ENCODE measurements around the gene PXN.

DNA sequence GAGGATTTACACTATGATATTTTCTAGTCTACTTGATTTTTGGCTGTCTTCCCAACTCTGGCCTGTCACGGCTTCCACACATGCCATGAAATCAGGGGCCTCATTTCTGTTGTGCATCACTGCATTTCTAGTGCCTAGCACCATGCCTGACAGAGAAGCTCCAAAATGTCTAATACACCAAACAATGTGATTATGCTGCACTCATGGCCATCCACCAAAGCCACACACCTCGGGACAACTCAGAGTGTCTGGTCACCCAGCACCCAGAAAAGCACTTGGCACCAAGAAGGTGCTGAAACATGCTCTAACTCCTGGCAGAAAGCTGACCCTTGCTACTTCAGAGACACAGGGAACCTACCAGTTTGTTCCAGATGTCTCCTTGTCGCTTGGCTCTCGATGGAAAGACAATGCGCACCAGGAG lies 82.3 kb downstream of the PXN start:
- TF ChIP-seq, protein P1, sequence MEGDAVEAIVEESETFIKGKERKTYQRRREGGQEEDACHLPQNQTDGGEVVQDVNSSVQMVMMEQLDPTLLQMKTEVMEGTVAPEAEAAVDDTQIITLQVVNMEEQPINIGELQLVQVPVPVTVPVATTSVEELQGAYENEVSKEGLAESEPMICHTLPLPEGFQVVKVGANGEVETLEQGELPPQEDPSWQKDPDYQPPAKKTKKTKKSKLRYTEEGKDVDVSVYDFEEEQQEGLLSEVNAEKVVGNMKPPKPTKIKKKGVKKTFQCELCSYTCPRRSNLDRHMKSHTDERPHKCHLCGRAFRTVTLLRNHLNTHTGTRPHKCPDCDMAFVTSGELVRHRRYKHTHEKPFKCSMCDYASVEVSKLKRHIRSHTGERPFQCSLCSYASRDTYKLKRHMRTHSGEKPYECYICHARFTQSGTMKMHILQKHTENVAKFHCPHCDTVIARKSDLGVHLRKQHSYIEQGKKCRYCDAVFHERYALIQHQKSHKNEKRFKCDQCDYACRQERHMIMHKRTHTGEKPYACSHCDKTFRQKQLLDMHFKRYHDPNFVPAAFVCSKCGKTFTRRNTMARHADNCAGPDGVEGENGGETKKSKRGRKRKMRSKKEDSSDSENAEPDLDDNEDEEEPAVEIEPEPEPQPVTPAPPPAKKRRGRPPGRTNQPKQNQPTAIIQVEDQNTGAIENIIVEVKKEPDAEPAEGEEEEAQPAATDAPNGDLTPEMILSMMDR (IDR thresholded peaks at IDR 0.05): no peak
- no peak for TF ChIP-seq ZFX (IDR thresholded peaks at IDR 0.05; ENCODE audit: borderline replicate concordance)
